Uterus (tissue), 4 donors: ENCODE results near the gene PHLPP1. TPM values are rescaled to one million over a fixed set of nuclear protein-coding genes. Genes with fewer than 3 reads are reported as not detected.
A peak's percentile ranks its signal among the peaks of the same experiment; 100 is the strongest.

Experiments used
- DNase-seq, 2 donors: peaks; one replicate each; pipeline ENCODE4 v3.0.0-alpha.2; 2019 to 2020
- H3K27ac ChIP-seq, 2 donors: fragments of 200-600 bp; sonication (generic); 1 replicate in 1 of 2; 2 replicates in 1 of 2; pipeline ENCODE4 v1.5.1; 2016 to 2018
- H3K27me3 ChIP-seq, 2 donors: fragments of 200-600 bp; sonication (generic); one replicate each; pipeline ENCODE4 v1.5.1; 2018 to 2019; ENCODE audit warnings: control low read depth in 1 of 2
- H3K36me3 ChIP-seq, 2 donors: fragments of 200-600 bp; sonication (generic); one replicate each; pipeline ENCODE4 v1.5.1; 2019; ENCODE audit warnings: control low read depth in 1 of 2
- H3K4me1 ChIP-seq, 2 donors: fragments of 200-600 bp; sonication (generic); one replicate each; pipeline ENCODE4 v1.5.1; 2018 to 2019; ENCODE audit warnings: control low read depth in 1 of 2
- H3K4me3 ChIP-seq, 2 donors: fragments of 200-600 bp; sonication (generic); 1 replicate in 1 of 2; 2 replicates in 1 of 2; pipeline ENCODE4 v1.5.1; 2018 to 2019; ENCODE audit warnings: mild to moderate bottlenecking in 1 of 2
- H3K9me3 ChIP-seq, 2 donors: fragments of 200-600 bp; sonication (generic); one replicate each; pipeline ENCODE4 v1.5.1; 2019; ENCODE audit warnings: control low read depth in 1 of 2
- POLR2A ChIP-seq, 2 donors: fragments of 450-650 bp; IDR thresholded peaks; one replicate each; pipeline ENCODE4 v1.6.1; 2016; ENCODE audit warnings: antibody characterized with exemption in 2 of 2, mild to moderate bottlenecking in 1 of 2, moderate library complexity in 1 of 2
- intact Hi-C: fragments of 100-400 bp; cut with DNase I; formaldehyde crosslinking; loops from one replicate; pipeline ENCODE4 v1.15.1; 2023; ENCODE audit warnings: low total_unique reads
- total RNA-seq, 4 donors: library from RNA; depleted of rRNA in 3 of 4; stranded (reverse); fragments of >200 nt in 3 of 4; gene quantifications; one replicate each; pipeline versions ENCODE4 v1.1.0 to v1.2.4, GENCODE V29; 2014 to 2023
- TF ChIP-seq, protein P1 (sequence below), 4 experiments: fragments of 200-600 bp in 2 of 4; fragments of 450-650 bp in 2 of 4; sonication (generic) in 2 of 4; IDR thresholded peaks; one replicate each; pipeline ENCODE4 v1.5.1; 2016 to 2019; ENCODE audit warnings: antibody characterized with exemption in 4 of 4, mild to moderate bottlenecking in 2 of 4, moderate library complexity in 1 of 4
- donor health status: DM: yes; HTN: yes; CAD: no.

Gene PHLPP1
- total RNA-seq, 4 donors from 2014 or later: 10.6 to 32.4 (median 14.1) TPM

DNA sequence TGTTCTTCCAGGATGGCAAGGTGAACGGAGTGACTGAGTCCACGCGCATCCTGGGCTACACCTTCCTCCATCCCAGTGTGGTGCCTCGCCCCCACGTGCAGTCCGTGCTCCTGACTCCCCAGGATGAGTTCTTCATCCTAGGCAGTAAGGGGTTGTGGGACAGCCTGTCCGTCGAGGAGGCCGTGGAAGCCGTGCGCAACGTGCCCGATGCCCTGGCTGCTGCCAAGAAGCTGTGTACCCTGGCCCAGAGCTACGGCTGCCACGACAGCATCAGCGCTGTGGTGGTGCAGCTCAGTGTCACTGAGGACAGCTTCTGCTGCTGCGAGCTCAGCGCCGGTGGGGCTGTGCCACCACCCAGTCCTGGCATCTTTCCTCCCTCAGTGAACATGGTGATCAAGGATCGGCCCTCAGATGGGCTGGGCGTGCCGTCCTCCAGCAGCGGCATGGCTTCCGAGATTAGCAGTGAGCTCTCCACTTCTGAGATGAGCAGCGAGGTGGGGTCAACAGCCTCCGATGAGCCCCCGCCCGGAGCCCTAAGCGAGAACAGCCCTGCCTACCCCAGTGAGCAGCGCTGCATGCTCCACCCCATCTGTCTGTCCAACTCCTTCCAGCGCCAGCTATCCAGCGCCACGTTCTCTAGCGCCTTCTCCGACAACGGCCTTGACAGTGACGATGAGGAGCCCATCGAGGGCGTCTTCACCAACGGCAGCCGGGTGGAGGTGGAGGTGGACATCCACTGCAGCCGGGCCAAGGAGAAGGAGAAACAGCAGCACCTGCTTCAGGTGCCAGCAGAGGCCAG lies 263.1 kb downstream of the PHLPP1 start:
- no peak overlapping the region for H3K4me3 ChIP-seq
- no peaks in the 10 kb centered on the region for H3K9me3 ChIP-seq
- H3K4me1 ChIP-seq: no peaks in the 10 kb centered on the region
- H3K36me3 ChIP-seq: no peaks in the 10 kb centered on the region
- intact Hi-C loops: no loop called here
- no peaks in the 10 kb centered on the region for H3K27me3 ChIP-seq
- DNase-seq: no peak
- H3K27ac ChIP-seq: no peak overlapping the region
- no peak for TF ChIP-seq POLR2A (IDR thresholded peaks at IDR 0.05)
- TF ChIP-seq, protein P1, sequence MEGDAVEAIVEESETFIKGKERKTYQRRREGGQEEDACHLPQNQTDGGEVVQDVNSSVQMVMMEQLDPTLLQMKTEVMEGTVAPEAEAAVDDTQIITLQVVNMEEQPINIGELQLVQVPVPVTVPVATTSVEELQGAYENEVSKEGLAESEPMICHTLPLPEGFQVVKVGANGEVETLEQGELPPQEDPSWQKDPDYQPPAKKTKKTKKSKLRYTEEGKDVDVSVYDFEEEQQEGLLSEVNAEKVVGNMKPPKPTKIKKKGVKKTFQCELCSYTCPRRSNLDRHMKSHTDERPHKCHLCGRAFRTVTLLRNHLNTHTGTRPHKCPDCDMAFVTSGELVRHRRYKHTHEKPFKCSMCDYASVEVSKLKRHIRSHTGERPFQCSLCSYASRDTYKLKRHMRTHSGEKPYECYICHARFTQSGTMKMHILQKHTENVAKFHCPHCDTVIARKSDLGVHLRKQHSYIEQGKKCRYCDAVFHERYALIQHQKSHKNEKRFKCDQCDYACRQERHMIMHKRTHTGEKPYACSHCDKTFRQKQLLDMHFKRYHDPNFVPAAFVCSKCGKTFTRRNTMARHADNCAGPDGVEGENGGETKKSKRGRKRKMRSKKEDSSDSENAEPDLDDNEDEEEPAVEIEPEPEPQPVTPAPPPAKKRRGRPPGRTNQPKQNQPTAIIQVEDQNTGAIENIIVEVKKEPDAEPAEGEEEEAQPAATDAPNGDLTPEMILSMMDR (IDR thresholded peaks at IDR 0.05): no peak

DNA sequence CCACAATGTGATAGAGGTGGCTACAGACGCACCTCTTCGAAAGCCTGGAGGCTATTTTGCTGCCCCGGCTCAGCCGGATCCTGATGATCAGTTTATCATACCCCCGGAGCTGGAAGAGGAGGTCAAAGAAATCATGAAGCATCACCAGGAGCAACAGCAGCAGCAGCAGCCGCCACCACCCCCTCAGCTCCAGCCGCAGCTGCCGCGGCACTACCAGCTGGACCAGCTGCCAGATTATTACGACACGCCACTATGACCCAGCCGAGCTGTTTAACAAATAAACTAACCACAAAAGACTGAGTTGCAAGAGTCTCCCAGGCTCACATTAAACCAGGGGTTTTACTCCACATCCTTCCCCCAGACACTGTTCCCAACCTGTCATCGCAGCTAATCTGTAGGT lies 263.8 kb downstream of the PHLPP1 start:
- Histone ChIP-seq H3K4me1 (no peaks in the 10 kb centered on the region), H3K9me3 (no peaks in the 10 kb centered on the region), H3K36me3 (no peaks in the 10 kb centered on the region), H3K4me3 (no peak overlapping the region), H3K27me3 (no peaks in the 10 kb centered on the region), H3K27ac (no peak overlapping the region)
- DNase-seq: peak in 1 of 2 donors; percentile 36
- intact Hi-C loops: no loop called here
- TF ChIP-seq, protein P1 (IDR thresholded peaks at IDR 0.05): no peak
- no peak for TF ChIP-seq POLR2A (IDR thresholded peaks at IDR 0.05)

DNA sequence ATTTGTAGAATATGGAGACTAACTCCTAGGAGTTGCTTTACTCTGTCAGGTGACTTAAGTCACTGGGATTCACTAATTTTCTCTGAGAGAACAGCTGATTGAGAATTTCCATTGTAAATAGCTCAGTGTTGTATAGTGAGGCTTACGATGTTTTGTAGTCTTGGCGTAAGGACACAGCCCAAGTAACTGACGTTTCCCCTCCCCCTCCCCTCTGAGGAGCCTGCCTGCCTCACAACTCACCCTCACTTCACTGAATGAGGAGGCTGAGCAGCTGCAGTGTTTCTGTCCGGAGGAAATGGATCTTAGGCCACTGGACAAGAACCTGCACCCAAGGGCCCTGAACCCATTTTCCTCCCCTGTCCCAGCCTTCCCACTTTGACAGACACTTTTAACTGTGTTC lies 264.6 kb downstream of the PHLPP1 start:
- H3K27me3 ChIP-seq: no peaks in the 10 kb centered on the region
- H3K4me1 ChIP-seq: no peaks in the 10 kb centered on the region
- H3K27ac ChIP-seq: no peak overlapping the region
- intact Hi-C loops: loop anchor here (5.0 to 10.0 kb wide), 2 partner anchors 265 to 393 kb away; partner anchors contain the start of gene PHLPP1
- no peak for DNase-seq
- H3K4me3 ChIP-seq: no peak overlapping the region
- no peaks in the 10 kb centered on the region for H3K36me3 ChIP-seq
- TF ChIP-seq, protein P1 (IDR thresholded peaks at IDR 0.05): no peak
- TF ChIP-seq POLR2A (IDR thresholded peaks at IDR 0.05): no peak
- H3K9me3 ChIP-seq: no peaks in the 10 kb centered on the region

DNA sequence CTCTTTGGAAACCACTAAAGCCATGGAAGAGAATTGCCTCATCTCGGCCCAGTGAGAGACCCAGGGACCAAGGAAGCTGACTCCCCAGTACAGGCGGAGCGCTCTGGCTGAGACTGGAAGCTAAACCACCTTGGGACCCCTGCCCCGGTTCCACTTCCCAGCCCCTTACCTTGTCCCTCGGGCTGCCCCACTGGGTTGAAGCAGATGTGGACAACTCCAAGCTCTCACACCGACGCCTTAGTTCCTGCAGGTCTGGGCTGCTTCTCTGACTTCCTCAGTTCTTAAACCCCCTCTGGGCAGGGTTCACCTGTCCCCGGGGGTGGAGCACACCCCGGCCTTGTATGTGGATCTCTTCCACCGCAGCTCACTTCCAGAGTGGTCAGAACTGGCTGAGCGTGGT lies 266.2 kb downstream of the PHLPP1 start:
- Histone ChIP-seq H3K27me3 (no peaks in the 10 kb centered on the region), H3K27ac (no peak overlapping the region), H3K4me3 (no peak overlapping the region), H3K9me3 (no peaks in the 10 kb centered on the region), H3K36me3 (no peaks in the 10 kb centered on the region), H3K4me1 (no peaks in the 10 kb centered on the region)
- no peak for TF ChIP-seq POLR2A (IDR thresholded peaks at IDR 0.05)
- TF ChIP-seq, protein P1 (IDR thresholded peaks at IDR 0.05): no peak
- no peak for DNase-seq
- intact Hi-C loops: loop anchor here (5.0 to 10.0 kb wide), 2 partner anchors 267 to 394 kb away; partner anchors contain the start of gene PHLPP1

DNA sequence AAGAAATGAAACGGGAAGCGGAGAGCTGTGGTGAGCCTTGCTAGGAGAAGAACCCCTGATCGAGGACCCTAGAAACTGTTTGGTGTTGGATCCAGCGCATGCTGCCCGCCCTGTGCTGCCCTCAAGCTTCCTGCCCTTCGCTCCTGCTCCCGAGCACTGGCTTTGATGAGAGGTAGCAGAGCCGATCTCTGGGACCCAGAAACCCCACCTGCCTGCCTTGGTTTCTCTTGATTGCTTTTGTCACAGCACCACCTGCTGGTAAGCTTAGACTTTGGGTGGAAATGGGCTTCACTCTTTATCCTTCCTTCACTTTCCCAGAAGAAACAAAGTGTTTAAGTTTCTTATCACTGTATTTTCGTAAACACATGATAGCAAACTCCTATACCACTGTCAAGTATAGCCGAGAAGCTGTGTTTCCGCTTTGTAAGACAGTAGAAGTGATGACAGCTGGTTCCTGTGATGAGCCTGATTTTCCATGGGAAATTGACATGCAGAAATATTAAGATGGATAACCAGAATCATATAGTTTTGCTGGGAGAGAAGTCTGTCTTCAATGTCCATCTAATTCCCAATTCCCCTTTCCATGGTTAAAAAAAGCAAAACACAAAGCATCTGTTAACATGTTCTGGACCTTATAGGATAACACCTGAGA lies 267.4 kb downstream of the PHLPP1 start:
- Histone ChIP-seq H3K36me3 (no peaks in the 10 kb centered on the region), H3K4me3 (peak overlapping the region in 1 of 2 donors; percentile 27), H3K4me1 (no peaks in the 10 kb centered on the region), H3K9me3 (no peaks in the 10 kb centered on the region), H3K27me3 (no peaks in the 10 kb centered on the region), H3K27ac (peak overlapping the region in 1 of 2 donors; percentile 33)
- no peak for TF ChIP-seq POLR2A (IDR thresholded peaks at IDR 0.05)
- TF ChIP-seq, protein P1 (IDR thresholded peaks at IDR 0.05): peak; percentile 74 to 85 (median 80)
- intact Hi-C loops: loop anchor here (5.0 to 10.0 kb wide), 2 partner anchors 268 to 395 kb away; partner anchors contain the start of gene PHLPP1
- DNase-seq: peak; percentile 59 to 75
